Transverse colon (tissue), 4 donors: ENCODE data around the gene NCK2. TPM values are rescaled to one million over a fixed set of nuclear protein-coding genes. Genes with fewer than 3 reads are reported as not detected.

Source experiments
- DNase-seq: peaks from one replicate; pipeline ENCODE4 v3.0.0-alpha.2; 2019
- H3K27ac ChIP-seq, 4 donors: fragments of 200-600 bp; sonication (generic); 2 replicates each; pipeline ENCODE4 v1.5.1; 2016 to 2018; ENCODE audit warnings: inconsistent platforms in 4 of 4
- H3K27me3 ChIP-seq: fragments of 200-600 bp; sonication (generic); 2 replicates; pipeline ENCODE4 v1.5.1; 2017; ENCODE audit warnings: inconsistent platforms
- H3K36me3 ChIP-seq, 4 donors: fragments of 200-600 bp; sonication (generic); 2 replicates each; pipeline ENCODE4 v1.5.1; 2017 to 2019; ENCODE audit warnings: inconsistent platforms in 4 of 4
- H3K4me1 ChIP-seq, 4 donors: fragments of 200-600 bp; sonication (generic); 2 replicates each; pipeline ENCODE4 v1.5.1; 2017 to 2020; ENCODE audit warnings: inconsistent platforms in 4 of 4
- H3K4me3 ChIP-seq, 4 donors: fragments of 200-600 bp; sonication (generic); 1 replicate in 1 of 4; 2 replicates in 3 of 4; pipeline versions ENCODE4 v1.5.1 to v1.6.1; 2017 to 2019; ENCODE audit warnings: inconsistent platforms in 4 of 4
- H3K9me3 ChIP-seq, 2 donors: fragments of 200-600 bp; sonication (generic); 2 replicates each; pipeline ENCODE4 v1.5.1; 2017 to 2019; ENCODE audit warnings: inconsistent platforms in 2 of 2
- EP300 ChIP-seq: sonication (generic); formaldehyde crosslinking; IDR thresholded peaks from one replicate; pipeline ENCODE4 v1.6.1; 2017; ENCODE audit warnings: antibody characterized with exemption, low read depth
- POLR2A ChIP-seq: fragments of 450-650 bp; IDR thresholded peaks from one replicate; pipeline ENCODE4 v1.6.1; 2016; ENCODE audit warnings: antibody characterized with exemption, mild to moderate bottlenecking, moderate library complexity
- POLR2AphosphoS5 ChIP-seq, 3 donors: sonication (generic); formaldehyde crosslinking; IDR thresholded peaks; one replicate each; pipeline ENCODE4 v1.6.1; 2016; ENCODE audit warnings: antibody characterized with exemption in 3 of 3
- WGBS, 2 donors: methylation state at CpG; one replicate each; pipeline ENCODE4 v1.1.5; 2018; ENCODE audit warnings: low coverage in 1 of 2; 5-methylcytosine and 5-hydroxymethylcytosine counted together
- in situ Hi-C, 4 donors: fragments of 200-750 bp; cut with MboI; loops; one replicate each; pipeline versions ENCODE4 v1.15.0 to v1.15.1; 2017; ENCODE audit warnings: low sequenced_read_pairs in 3 of 4, low pct_ligation_motif_present in 1 of 4, low pct_unique_long_range_greater_than_20kb in 1 of 4
- intact Hi-C: fragments of 100-400 bp; cut with DNase I; formaldehyde crosslinking; loops from one replicate; pipeline ENCODE4 v1.15.1; 2023; ENCODE audit warnings: low total_unique reads
- total RNA-seq, 4 donors: library from RNA; depleted of rRNA; stranded (reverse); fragments of >200 nt; gene quantifications; one replicate each; pipeline ENCODE4 v1.1.0, GENCODE V29; 2016
- TF ChIP-seq, protein P1 (sequence below), 5 experiments: fragments of 200-600 bp in 3 of 5; fragments of 450-650 bp in 2 of 5; sonication (generic) in 3 of 5; IDR thresholded peaks; 1 replicate in 2 of 5; 2 replicates in 3 of 5; pipeline ENCODE4 v1.5.1; 2016 to 2017; ENCODE audit warnings: antibody characterized with exemption in 5 of 5, inconsistent platforms in 3 of 5, mild to moderate bottlenecking in 2 of 5, moderate library complexity in 1 of 5

Gene NCK2
- total RNA-seq, 4 donors from 2014 or later = 42.2 to 74.1 (median 59.9) TPM

DNA sequence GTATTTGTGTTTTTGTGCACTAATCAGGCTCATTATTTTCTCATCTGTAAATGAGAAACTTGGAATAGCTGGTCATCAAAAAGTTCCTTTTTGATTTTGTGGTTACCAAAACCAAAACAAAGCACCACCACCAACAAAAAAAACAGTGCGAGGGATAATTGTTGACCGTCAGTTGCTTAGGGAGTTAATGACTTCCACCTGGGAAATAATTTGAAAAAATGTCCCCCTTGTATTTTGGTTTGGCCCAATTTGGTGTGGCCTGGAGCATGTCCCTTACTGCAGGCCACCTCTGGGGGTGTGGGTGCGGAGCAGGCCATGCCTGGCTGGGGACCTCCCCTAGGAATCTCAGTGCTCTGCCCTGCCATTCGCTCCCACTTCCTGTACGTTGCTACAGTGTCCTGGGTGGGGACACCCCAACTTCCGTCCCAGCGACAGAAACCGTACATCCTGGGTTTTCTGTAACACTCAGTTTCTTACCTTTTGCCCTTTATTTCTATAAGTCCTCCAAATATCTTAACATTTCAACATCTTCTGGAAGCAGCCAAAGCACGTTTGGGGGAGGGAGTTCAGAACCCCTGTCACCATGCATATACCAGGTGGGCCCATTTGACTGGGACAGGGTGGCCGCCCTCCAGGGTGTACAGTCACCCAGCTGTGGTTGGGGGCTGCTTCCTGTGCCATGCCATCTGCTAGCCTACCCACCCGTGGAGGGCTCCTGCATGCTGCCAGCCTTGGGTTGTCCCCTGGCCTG is 31.3 kb downstream of the NCK2 start:
- TF ChIP-seq POLR2A = no peak
- no peak for TF ChIP-seq POLR2AphosphoS5 (IDR thresholded peaks at IDR 0.05)
- no peak for TF ChIP-seq EP300
- TF ChIP-seq, protein P1, sequence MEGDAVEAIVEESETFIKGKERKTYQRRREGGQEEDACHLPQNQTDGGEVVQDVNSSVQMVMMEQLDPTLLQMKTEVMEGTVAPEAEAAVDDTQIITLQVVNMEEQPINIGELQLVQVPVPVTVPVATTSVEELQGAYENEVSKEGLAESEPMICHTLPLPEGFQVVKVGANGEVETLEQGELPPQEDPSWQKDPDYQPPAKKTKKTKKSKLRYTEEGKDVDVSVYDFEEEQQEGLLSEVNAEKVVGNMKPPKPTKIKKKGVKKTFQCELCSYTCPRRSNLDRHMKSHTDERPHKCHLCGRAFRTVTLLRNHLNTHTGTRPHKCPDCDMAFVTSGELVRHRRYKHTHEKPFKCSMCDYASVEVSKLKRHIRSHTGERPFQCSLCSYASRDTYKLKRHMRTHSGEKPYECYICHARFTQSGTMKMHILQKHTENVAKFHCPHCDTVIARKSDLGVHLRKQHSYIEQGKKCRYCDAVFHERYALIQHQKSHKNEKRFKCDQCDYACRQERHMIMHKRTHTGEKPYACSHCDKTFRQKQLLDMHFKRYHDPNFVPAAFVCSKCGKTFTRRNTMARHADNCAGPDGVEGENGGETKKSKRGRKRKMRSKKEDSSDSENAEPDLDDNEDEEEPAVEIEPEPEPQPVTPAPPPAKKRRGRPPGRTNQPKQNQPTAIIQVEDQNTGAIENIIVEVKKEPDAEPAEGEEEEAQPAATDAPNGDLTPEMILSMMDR (IDR thresholded peaks at IDR 0.05) = no peak
- H3K4me1 ChIP-seq = peaks cover 13 to 53% (median 19%) of the 10 kb centered on the region in 4 donors
- in situ Hi-C loops = no loop called here
- intact Hi-C loops = no loop called here
- H3K36me3 ChIP-seq = no peaks in the 10 kb centered on the region
- H3K9me3 ChIP-seq = no peaks in the 10 kb centered on the region
- H3K27ac ChIP-seq = peak overlapping the region in 3 of 4 donors; percentile 16 to 31 (median 29)
- H3K4me3 ChIP-seq = no peak overlapping the region
- WGBS, 2 donors = 67 to 76% methylated on average over 7 to 11 of the region's 11 CpGs
- DNase-seq = peak; percentile 35
- no peaks in the 10 kb centered on the region for H3K27me3 ChIP-seq

DNA sequence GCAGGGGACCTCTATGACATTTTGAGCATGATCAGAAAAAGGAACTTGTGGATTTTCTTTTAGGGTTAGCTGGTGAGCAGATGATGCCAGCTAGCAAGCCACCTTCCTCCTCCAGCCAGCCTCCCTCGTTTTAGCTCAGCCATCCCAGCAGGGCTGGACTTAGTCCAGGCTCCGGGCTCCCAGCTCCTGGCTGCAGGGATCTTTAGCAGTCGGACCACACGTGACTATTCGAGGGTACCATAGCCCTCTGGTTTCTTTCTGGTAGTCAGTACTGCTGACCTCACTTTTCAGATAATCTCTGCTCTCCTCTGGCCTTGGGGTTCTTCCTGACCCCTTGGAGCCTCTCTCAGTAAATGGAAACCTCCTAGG is 31.8 kb downstream of the NCK2 start:
- peak overlapping the region in 3 of 4 donors; percentile 16 to 31 (median 29) for H3K27ac ChIP-seq
- peaks cover 16 to 59% (median 22%) of the 10 kb centered on the region in 4 donors for H3K4me1 ChIP-seq
- DNase-seq = no peak
- in situ Hi-C loops = no loop called here
- no peaks in the 10 kb centered on the region for H3K9me3 ChIP-seq
- TF ChIP-seq POLR2AphosphoS5 (IDR thresholded peaks at IDR 0.05) = no peak
- TF ChIP-seq POLR2A = no peak
- no peak for TF ChIP-seq EP300
- TF ChIP-seq, protein P1 (IDR thresholded peaks at IDR 0.05) = no peak
- intact Hi-C loops = no loop called here
- H3K27me3 ChIP-seq = no peaks in the 10 kb centered on the region
- no peaks in the 10 kb centered on the region for H3K36me3 ChIP-seq
- WGBS, 2 donors = 75% methylated on average over 5 of the region's 5 CpGs; no CpG with 5 or more reads in 1 of the 2 donors
- no peak overlapping the region for H3K4me3 ChIP-seq

DNA sequence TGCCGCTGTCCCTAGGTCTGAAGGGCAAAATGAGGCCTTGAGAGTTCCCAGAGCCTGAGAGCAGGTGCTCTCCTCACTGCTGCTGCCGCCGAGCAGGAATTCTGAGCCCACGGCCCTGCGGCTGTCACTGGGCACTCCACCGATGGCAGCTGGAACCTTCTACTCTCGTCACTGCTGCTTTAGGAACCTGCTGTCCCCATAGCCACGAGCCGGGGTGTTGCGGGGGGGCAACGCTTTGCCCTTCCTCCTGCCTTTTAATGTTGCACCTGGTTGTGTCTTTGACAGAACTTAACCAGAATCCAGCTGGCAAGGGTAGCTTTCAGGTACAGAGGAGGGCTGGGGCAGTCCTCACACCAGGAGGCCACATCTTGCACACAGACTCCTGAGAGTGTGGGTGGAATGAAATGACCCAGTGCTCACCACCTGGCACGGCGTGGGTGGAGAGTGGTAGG is 32.3 kb downstream of the NCK2 start:
- Histone ChIP-seq H3K36me3 (no peaks in the 10 kb centered on the region), H3K4me3 (no peak overlapping the region), H3K4me1 (peaks cover 16 to 54% (median 21%) of the 10 kb centered on the region in 4 donors), H3K27me3 (no peaks in the 10 kb centered on the region), H3K27ac (peak overlapping the region in 3 of 4 donors; percentile 10 to 29 (median 16)), H3K9me3 (no peaks in the 10 kb centered on the region)
- peak; percentile 43 for DNase-seq
- 76% methylated on average over 12 of the region's 13 CpGs; no CpG with 5 or more reads in 1 of the 2 donors for WGBS, 2 donors
- TF ChIP-seq POLR2AphosphoS5 (IDR thresholded peaks at IDR 0.05) = peak in 1 of 3 donors; percentile 9
- TF ChIP-seq, protein P1 (IDR thresholded peaks at IDR 0.05) = no peak
- in situ Hi-C loops = no loop called here
- intact Hi-C loops = no loop called here

DNA sequence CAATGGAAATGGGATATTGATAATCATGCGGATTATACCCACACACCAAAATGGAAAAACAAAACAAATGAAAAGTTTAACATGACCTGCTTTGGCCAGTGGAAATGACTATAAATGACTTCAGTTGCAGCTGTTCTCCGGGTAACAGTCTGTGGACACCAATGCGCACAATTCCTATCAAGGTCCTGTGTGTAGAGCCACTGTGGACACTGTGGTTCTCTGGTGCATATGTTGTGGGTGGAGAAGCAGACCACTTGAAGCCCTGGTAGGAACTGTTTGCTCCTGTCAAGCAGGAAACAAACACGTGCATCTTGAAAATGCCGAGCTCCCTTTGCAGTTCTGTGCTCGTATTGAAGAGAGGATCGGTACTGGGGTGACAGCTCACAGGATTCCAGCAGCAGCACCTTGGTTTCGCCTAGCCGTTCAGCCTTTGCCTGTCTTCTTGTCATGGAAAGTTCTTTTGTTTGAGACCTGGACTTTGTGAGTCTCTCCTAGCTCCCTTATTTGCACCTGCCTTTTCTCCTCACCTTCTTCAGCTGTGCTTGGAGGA is 32.9 kb downstream of the NCK2 start:
- intact Hi-C loops (no loop called here), in situ Hi-C loops (no loop called here)
- TF ChIP-seq POLR2AphosphoS5 (IDR thresholded peaks at IDR 0.05) (no peak), EP300 (no peak), POLR2A (no peak)
- TF ChIP-seq, protein P1 (IDR thresholded peaks at IDR 0.05) = no peak
- no peak for DNase-seq
- Histone ChIP-seq H3K9me3 (no peaks in the 10 kb centered on the region), H3K4me1 (peaks cover 16 to 49% (median 21%) of the 10 kb centered on the region in 4 donors), H3K27ac (no peak overlapping the region), H3K36me3 (no peaks in the 10 kb centered on the region), H3K27me3 (no peaks in the 10 kb centered on the region), H3K4me3 (no peak overlapping the region)
- 82 to 85% methylated on average over 6 to 9 of the region's 9 CpGs for WGBS, 2 donors
